Panc1 (cell line): ENCODE measurements around the gene NR2C2. TPM values are rescaled to one million over a fixed set of nuclear protein-coding genes. Genes with fewer than 3 reads are reported as not detected.

Source experiments
- ATAC-seq: fragments of 200-7000 bp; cut with Tn5 transposase; 2 replicates; pipeline ENCODE4 v1.9.1; 2020; ENCODE audit warnings: mild to moderate bottlenecking, moderate library complexity
- BruUV-seq: library from RNA; stranded (reverse); fragments of 400-500 nt; replicated peaks from 2 replicates; lab custom pipeline; 2021; lab: Mats Ljungman, UMichigan
- CTCF ChIA-PET: fragments of 300-600 bp; sonication (Branson Sonifier 250); formaldehyde crosslinking; loops from one replicate; lab custom pipeline; 2022; ENCODE audit warnings: antibody characterized with exemption; lab: Charles Lee
- POLR2A ChIA-PET: fragments of 300-600 bp; sonication (Branson Sonifier 250); formaldehyde crosslinking; loops from one replicate; lab custom pipeline; 2022; ENCODE audit warnings: antibody characterized with exemption; lab: Charles Lee
- DNase-seq: peaks from one replicate; pipeline ENCODE4 v3.0.0-alpha.2; 2010; ENCODE audit warnings: low read depth, low spot score
- H3K27ac ChIP-seq: 2 replicates; pipeline ENCODE4 v1.5.1; 2011; ENCODE audit warnings: mild to moderate bottlenecking, low read length, inconsistent platforms
- H3K27me3 ChIP-seq: fragments of 200-500 bp; sonication (Bioruptor generic); 2 replicates; pipeline ENCODE4 v1.6.0; 2014; ENCODE audit warnings: low read length, inconsistent platforms; ENCODE audit not compliant: control insufficient read depth, insufficient read depth
- H3K36me3 ChIP-seq: fragments of 200-500 bp; sonication (Bioruptor generic); 2 replicates; pipeline ENCODE4 v1.5.1; 2014; ENCODE audit warnings: inconsistent platforms, mild to moderate bottlenecking, low read length, moderate library complexity; ENCODE audit not compliant: control insufficient read depth, insufficient read depth
- H3K4me1 ChIP-seq: 2 replicates; pipeline ENCODE4 v1.5.1; 2011; ENCODE audit warnings: inconsistent platforms, mild to moderate bottlenecking, low read length, moderate library complexity; ENCODE audit not compliant: control insufficient read depth, insufficient read depth
- H3K4me3 ChIP-seq, 2 experiments: 2 replicates each; pipeline ENCODE4 v1.5.1; 2011 to 2012; ENCODE audit warnings: low read depth in 2 of 2, low read length in 2 of 2, mild to moderate bottlenecking in 2 of 2, inconsistent platforms in 1 of 2, moderate library complexity in 1 of 2
- H3K9me3 ChIP-seq: fragments of 200-500 bp; sonication (Bioruptor generic); 2 replicates; pipeline ENCODE4 v1.5.1; 2014; ENCODE audit warnings: low read depth, mild to moderate bottlenecking, inconsistent platforms, low read length, moderate library complexity; ENCODE audit not compliant: control insufficient read depth, insufficient read depth
- POLR2AphosphoS5 ChIP-seq: IDR thresholded peaks from 2 replicates; pipeline ENCODE4 v1.6.1; 2012; ENCODE audit warnings: mild to moderate bottlenecking, low read depth, low read length, moderate library complexity
- SIN3A ChIP-seq: IDR thresholded peaks from 2 replicates; pipeline ENCODE4 v1.6.1; 2012; ENCODE audit warnings: low read depth, mild to moderate bottlenecking, low read length, moderate library complexity, borderline replicate concordance; ENCODE audit not compliant: insufficient read depth
- TCF7L2 ChIP-seq: IDR thresholded peaks from 2 replicates; pipeline ENCODE4 v1.6.1; 2011; ENCODE audit warnings: mild to moderate bottlenecking, low read depth, low read length, inconsistent platforms
- in situ Hi-C: cut with HindIII; loops from 2 replicates; pipeline ENCODE4 v1.10.0; 2016; ENCODE audit warnings: low sequenced_read_pairs, low pct_unique_long_range_greater_than_20kb
- intact Hi-C: fragments of 100-400 bp; cut with micrococcal nuclease; formaldehyde crosslinking; loops from one replicate; pipeline ENCODE4 v1.10.0; 2022; ENCODE audit not compliant: unreplicated experiment
- total RNA-seq: library from RNA; stranded (reverse); gene quantifications from one replicate; pipeline ENCODE4 v1.2.1, GENCODE V29; 2021; ENCODE audit not compliant: unreplicated experiment
- TF ChIP-seq, protein P1 (sequence below), 2 experiments: IDR thresholded peaks; 2 replicates each; pipeline ENCODE4 v1.6.1; 2011 to 2012; ENCODE audit warnings: low read depth in 2 of 2, control low read depth in 1 of 2, low read length in 1 of 2, mild to moderate bottlenecking in 1 of 2, moderate library complexity in 1 of 2; ENCODE audit not compliant: insufficient read depth in 1 of 2
- TF ChIP-seq, protein P2 (sequence below): fragments of 450-650 bp; IDR thresholded peaks from 2 replicates; pipeline ENCODE4 v1.5.1; 2017; ENCODE audit warnings: mild to moderate bottlenecking

NR2C2 gene
- total RNA-seq, 1 experiment from 2014 or later: 30.6 TPM

DNA sequence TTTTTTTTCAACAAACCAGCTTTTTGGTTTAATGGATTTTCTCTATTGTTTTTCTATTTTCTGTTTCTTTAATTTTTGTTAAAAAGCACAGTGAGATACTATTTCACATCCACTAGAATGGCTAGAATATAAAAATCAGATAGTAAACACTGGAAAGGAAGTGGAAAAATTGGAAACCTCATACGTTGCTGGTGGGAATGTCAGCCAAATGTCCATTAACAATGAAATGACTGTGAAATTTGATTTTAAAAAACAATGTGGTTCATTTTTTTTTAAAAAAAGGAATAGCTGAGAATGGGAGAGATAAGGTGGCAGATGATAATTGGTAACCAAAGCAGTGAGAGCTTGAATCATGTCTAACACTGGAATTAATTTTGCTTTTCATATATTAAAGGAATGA, 19.9 kb downstream of the NR2C2 start:
- Histone ChIP-seq H3K4me3 (no peak overlapping the region), H3K4me1 (no peaks in the 10 kb centered on the region), H3K9me3 (no peaks in the 10 kb centered on the region), H3K27ac (no peak overlapping the region), H3K27me3 (no peaks in the 10 kb centered on the region), H3K36me3 (no peaks in the 10 kb centered on the region)
- CTCF ChIA-PET: no interaction called here
- in situ Hi-C loops (no loop called here), intact Hi-C loops (no loop called here)
- DNase-seq: no peak
- no TSS peak for BruUV-seq
- ATAC-seq: no peak
- TF ChIP-seq POLR2AphosphoS5 (no peak), TCF7L2 (no peak), SIN3A (no peak)
- TF ChIP-seq, protein P1, sequence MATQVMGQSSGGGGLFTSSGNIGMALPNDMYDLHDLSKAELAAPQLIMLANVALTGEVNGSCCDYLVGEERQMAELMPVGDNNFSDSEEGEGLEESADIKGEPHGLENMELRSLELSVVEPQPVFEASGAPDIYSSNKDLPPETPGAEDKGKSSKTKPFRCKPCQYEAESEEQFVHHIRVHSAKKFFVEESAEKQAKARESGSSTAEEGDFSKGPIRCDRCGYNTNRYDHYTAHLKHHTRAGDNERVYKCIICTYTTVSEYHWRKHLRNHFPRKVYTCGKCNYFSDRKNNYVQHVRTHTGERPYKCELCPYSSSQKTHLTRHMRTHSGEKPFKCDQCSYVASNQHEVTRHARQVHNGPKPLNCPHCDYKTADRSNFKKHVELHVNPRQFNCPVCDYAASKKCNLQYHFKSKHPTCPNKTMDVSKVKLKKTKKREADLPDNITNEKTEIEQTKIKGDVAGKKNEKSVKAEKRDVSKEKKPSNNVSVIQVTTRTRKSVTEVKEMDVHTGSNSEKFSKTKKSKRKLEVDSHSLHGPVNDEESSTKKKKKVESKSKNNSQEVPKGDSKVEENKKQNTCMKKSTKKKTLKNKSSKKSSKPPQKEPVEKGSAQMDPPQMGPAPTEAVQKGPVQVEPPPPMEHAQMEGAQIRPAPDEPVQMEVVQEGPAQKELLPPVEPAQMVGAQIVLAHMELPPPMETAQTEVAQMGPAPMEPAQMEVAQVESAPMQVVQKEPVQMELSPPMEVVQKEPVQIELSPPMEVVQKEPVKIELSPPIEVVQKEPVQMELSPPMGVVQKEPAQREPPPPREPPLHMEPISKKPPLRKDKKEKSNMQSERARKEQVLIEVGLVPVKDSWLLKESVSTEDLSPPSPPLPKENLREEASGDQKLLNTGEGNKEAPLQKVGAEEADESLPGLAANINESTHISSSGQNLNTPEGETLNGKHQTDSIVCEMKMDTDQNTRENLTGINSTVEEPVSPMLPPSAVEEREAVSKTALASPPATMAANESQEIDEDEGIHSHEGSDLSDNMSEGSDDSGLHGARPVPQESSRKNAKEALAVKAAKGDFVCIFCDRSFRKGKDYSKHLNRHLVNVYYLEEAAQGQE (IDR thresholded peaks at IDR 0.05; ENCODE audit: insufficient read depth in 1 of 2, low read depth in 2 of 2, low read length in 1 of 2): no peak
- TF ChIP-seq, protein P2, sequence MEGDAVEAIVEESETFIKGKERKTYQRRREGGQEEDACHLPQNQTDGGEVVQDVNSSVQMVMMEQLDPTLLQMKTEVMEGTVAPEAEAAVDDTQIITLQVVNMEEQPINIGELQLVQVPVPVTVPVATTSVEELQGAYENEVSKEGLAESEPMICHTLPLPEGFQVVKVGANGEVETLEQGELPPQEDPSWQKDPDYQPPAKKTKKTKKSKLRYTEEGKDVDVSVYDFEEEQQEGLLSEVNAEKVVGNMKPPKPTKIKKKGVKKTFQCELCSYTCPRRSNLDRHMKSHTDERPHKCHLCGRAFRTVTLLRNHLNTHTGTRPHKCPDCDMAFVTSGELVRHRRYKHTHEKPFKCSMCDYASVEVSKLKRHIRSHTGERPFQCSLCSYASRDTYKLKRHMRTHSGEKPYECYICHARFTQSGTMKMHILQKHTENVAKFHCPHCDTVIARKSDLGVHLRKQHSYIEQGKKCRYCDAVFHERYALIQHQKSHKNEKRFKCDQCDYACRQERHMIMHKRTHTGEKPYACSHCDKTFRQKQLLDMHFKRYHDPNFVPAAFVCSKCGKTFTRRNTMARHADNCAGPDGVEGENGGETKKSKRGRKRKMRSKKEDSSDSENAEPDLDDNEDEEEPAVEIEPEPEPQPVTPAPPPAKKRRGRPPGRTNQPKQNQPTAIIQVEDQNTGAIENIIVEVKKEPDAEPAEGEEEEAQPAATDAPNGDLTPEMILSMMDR: no peak
- POLR2A ChIA-PET: no interaction called here

GRCh38 chr3:14969671-14970070, 22.3 kb downstream of the NR2C2 start:
- ChIA-PET POLR2A (no interaction called here), CTCF (no interaction called here)
- no peak for ATAC-seq
- in situ Hi-C loops: no loop called here
- no peaks in the 10 kb centered on the region for H3K27me3 ChIP-seq
- TF ChIP-seq TCF7L2: no peak
- TF ChIP-seq, protein P2: no peak
- no peak for TF ChIP-seq SIN3A
- no peak for TF ChIP-seq POLR2AphosphoS5
- TF ChIP-seq, protein P1 (IDR thresholded peaks at IDR 0.05; ENCODE audit: insufficient read depth in 1 of 2, low read depth in 2 of 2, low read length in 1 of 2): no peak
- no peaks in the 10 kb centered on the region for H3K4me1 ChIP-seq
- no peak overlapping the region for H3K27ac ChIP-seq
- H3K36me3 ChIP-seq: no peaks in the 10 kb centered on the region
- no peak overlapping the region for H3K4me3 ChIP-seq
- no TSS peak for BruUV-seq
- no peak for DNase-seq
- no peaks in the 10 kb centered on the region for H3K9me3 ChIP-seq
- intact Hi-C loops: no loop called here
